GOT3 (cell line): Measurements from ENCODE around the gene CCDC9B.

Experiments used
- DNase-seq: peaks from one replicate; lab custom pipeline; 2025; ENCODE audit warnings: mixed read lengths; lab: John Stamatoyannopoulos, UW

Gene CCDC9B

DNA sequence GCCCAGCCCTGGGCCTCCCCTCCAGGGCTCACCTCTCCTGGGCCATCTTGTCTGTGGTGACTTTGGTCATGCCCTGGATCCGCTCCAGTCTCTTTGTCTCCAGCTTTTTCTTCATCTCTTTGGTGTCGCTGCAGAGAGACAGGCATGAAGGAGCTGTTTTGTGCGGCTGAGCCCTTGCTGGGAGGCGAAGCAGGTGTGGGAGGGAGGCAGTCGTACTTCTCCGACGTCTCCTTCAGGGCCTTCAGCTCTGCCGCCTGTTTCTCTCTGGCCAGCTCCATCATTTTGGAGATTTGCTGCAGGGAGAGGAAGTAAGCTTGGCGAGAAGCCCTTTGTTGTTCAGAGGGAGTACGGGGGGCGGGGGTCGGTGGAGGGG, 50.2 kb downstream of the CCDC9B start:
- DNase-seq = no peak

DNA sequence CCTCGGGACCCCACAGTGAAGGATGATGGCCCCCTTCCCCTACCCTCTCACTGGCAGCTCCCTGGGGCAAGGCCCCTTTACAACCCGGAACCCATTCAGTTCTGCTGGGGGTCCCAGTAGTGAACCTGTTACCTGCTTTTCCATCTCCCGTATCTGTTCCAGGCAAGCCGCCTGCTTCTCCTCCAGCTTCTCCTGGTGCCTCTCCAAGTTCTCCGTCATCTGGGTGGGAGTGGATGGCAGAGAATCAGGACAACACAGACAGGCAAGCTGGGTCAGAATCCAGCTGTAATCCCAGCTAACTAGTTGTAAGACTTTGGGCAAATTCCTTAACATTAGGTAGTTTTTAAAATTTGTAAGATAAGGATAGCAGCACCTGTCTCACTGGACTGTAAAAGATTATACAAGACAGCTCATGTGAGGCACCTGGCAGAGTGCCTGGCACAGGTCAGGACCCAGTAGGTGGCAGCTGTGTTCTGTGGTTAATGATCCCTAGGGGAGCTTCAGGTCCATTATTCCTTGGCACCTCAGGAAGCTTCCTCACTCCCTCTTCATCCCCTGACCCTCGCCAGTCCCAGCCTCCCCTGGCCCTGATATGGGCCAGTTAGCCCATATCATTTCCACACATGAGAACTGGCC, 51.5 kb downstream of the CCDC9B start:
- DNase-seq = no peak

DNA sequence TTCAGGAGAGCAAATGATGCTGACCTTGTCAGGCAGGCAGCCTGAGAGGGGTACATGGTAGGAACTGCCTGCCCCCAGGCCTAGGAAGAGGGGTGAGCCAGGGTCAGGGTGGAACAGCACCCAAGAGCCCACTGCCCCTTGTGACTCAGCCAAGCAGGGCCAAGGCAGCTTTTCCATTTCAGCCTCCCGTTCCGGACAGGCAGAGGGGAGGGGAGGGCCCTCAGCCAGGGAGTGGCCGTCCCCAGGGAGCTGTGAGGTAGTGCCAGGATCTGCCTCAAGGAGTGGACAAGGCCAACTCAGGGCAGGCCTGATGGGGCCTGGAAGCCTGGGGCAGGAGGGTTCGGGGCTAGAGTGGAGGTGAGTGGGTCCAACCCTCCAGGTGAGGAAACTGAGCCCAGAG, 52.8 kb downstream of the CCDC9B start:
- no peak for DNase-seq

DNA sequence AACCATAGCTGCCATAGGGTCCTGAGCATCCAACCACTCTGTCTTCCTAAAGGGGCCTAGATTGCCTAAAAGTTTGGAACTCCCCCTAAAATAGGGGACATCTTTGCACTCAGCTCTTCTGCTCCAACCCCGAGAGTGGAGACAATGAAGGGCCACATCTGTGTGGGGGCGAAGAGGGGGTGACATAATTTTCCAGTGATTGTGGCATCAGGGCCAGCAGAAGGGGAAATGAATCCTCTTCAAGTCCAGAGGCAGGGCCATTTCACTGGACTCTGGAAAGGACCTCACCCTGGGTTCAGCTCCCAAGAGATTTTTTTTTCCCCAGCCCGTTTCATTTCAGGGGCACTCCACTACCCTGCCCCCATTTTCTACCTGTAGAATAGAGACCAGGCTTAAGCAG, 53.2 kb downstream of the CCDC9B start:
- DNase-seq = no peak

DNA sequence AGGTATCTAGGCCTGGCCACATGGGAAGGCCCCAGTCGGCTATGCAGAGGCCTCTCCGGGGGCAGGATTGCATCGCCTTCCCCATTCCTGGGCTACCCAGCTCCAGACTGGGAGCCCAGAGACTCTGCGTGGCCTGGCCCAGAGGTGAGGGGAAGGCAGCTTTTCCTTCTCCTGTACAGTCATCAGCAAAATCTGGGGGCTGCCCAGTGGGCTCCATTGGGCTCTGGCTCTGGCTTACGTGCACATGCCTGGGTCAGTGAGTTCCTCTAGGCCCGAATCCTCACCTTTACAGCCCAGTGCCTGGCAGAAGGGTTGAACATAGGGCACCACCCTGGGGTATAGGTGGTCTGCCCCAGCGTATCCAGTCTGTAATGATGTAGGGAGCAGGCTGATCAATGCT, 53.9 kb downstream of the CCDC9B start:
- DNase-seq = no peak

DNA sequence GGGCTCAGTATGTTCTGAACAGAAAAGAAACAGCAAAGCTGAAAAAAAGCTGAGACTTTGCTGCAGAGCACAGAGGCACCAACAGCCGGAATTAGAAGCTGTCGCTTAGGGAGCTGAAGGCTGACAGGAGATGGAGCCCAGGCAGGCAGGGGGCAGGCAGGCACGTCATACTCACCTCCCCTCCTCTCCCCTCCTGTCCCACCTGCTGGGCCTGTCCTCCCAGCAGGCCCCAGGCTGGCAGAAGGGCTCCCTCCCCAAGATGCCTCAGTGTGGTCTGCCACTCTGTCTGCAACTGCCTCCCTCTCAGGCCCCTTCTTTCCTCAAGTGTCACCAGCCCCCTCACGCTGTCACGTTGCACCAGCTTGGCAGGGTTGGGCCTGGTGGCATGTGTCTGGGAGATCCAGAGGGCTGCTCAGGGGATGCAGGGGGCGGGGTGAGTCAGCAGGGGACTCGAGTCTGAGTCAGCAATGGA, 54.6 kb downstream of the CCDC9B start:
- no peak for DNase-seq

DNA sequence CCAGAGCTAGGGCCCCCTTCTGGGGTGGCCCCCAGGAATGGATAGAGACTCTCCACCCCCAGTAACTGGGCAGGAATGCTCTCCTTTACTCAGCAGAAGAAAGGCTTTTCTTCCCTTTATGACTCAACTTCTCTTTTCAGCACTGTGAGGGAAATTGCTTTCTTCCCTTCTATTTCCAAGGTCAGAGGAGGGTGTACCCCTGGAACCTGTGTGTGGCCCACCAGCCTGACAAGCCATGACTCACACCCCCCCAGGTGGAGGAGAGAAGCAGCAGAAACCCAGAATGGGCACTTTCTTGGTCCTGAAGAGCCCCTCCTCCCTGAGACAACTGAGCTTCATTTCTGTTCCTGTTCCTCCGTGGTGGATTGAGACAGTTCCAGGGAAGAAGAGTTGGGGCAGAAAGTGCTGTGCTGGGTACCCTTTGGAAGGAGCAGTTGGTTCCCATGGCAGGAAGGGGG, 55.2 kb downstream of the CCDC9B start:
- DNase-seq = no peak

DNA sequence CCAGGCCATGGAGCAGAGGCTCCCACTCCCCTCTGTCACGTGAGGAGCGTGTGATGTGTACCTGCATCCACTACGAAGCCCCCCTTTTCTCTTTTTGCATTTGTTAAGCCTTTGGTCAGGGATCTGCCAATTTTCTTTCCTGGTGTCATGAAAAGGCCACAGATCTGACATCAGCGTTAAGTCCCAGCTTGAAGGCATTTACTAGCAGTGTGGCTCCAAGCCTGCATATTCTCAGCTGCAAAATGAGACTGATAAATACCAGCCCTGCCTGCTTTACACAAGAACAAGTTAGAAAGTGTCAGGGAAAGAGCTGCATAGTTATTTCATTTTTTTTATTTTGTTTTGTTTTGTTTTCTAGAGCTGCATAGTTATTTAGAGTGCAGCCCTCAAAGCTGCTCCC, 55.6 kb downstream of the CCDC9B start:
- no peak for DNase-seq

DNA sequence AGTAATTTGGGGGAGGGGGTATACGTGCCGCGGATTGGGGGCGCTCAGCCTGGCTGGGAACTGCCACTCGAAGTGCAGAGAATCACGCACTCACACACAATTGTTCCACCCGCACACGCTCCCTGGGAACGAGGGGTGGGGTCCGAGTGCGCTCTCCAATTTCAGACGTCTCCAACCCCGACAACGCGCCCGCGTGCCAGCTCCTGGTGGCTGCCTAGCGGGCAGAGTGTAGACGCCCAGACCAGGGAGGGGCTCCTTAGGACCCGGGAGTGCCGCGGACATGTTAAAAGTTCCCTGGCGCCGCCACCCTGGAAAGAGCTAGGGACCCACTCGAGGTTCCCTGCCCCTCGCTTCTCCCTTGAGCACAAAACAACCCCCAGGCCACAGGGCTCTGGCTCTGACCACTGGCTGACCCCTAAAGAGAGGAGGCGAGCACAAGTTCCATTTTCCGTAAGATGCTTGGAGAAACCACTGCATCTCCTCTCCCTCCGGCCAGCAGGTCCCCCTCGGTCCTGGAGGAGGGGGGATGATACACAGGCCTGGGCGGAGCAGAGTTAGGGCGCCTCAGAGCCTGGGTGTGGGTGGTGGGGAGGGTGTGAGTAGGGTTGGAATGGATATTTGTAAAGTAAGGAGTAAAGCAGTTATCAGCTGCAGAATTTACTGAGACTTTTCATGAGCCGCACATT, 57.0 kb downstream of the CCDC9B start:
- DNase-seq = no peak

DNA sequence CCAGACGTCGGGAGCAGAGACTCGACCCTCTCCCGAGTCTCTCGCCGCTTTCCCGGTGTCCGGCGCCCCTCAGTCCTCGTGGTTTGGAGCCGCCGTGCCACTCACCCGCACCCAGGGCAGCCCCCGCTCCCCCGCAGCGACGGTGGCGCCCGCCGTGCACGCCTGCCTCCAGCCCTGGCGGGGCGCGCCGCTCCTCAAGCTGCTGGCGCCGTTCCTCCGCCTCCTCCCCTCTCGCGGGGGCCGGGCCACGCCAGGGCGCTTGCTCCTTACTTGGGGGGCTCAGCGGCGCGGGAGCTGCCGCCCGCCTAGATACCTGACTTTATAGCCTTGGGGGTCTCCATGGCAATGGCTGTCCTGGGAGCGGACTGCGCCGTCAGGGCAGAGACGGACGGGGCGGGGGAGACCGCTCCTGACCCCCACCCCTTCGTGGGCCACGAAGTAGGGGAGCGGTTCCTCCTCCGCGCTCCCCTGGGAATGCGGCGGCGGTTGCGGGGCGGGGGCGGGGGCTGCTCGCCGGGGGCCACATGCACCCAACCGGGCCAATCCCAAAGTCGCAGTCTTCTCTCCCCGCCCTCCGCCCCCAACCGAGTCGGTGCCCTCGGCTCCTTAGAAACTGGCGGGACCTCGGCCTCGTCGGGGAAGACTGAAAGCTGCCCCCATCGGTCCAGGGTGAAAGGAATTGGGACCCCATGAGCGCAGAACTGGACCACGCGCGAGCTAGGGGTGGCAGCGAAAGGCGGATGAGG, 57.7 kb downstream of the CCDC9B start, which contains the start of gene ANKRD63:
TSS of gene ANKRD63 (minus strand) at position 196 of the 746 bp plus-strand sequence. CDS start 478 bp downstream, outside the sequence.
- no peak for DNase-seq

DNA sequence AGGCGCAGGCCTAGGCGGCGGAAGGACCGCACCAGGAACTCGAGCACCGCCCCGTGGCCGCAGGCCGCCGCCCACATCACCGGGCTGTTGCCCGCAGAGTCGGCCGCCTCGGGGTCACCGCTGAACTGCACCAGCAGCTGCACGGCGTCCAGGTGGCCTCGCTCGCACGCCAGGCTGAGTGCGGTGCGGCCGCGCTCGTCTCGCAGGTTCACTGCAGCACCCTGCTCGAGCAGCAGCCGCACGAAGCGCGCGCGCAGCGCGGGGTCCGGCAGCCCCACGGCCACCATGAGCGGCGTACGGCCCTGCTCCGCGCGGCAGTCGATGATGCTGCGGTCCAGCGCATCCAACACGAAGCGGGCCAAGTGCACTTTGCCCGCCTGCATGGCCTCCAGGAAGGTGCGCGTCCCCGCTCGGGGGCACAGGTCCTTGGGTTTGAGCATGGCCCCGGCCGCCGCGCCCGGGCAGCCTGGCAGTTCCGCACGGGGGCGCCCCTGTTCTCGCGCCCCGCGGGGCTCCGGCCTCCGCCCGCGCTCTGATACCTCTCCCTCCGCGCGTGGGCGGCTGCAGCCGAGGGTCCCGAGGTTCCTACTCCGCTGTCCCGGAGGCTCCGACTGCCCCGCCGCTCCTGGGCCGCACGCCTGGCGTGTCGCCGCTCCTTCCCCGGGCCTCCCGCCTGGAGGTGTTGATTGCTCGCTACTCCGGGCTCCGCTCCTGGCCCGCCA, 58.4 kb downstream of the CCDC9B start:
- DNase-seq = no peak

DNA sequence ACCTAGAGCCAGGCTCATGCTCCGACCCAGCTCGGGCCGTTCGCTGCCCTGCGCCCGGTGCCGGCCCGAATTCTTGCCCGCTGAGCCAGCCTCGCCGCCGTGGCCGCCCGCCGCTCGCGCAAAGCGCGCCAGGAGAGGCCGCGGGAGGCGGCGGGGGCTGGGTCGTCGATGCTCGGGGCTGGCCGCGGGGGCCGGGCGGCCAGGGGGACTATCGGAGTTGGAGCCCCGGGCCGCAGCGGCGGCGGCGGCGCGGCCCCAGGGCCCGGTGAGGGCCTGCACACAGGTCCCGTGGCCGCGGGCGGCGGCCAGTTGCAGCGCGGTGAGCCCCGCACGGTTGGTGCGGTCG, 59.0 kb downstream of the CCDC9B start:
- no peak for DNase-seq
